Ammon's horn (tissue), 1 donor: ENCODE data around the gene GART.
"Not testable (repeated sequence)": the region's sequence is repeated elsewhere in the genome, so short reads cannot be mapped to it uniquely, and the experiment has no call there.

Source experiments
- DNase-seq: peaks from one replicate; pipeline ENCODE4 v3.0.0-alpha.2; 2016; ENCODE audit warnings: low spot score

Gene GART

GRCh38 chr21:33469183-33469582 lies 72.7 kb downstream of the GART start:
- DNase-seq = not testable (repeated sequence)

GRCh38 chr21:33461538-33462250 lies 80.2 kb downstream of the GART start:
- no peak for DNase-seq

- no peak for DNase-seq
Observed at GRCh38 chr21:33458861-33459260, 83.1 kb downstream of the GART start.

GRCh38 chr21:33455686-33456446 lies 86.1 kb downstream of the GART start:
- no peak for DNase-seq
